Neuronal stem cell (in vitro differentiated cells): Measurements from ENCODE around the gene ITGB4.

Source experiments
- DNase-seq: peaks from one replicate; pipeline ENCODE4 v3.0.0-alpha.2; 2013; ENCODE audit warnings: low spot score
- H2AFZ ChIP-seq: one replicate; pipeline ENCODE4 v1.6.1; 2013; ENCODE audit warnings: mild to moderate bottlenecking, low read length, inconsistent platforms
- H2AK5ac ChIP-seq: 2 replicates; pipeline ENCODE4 v1.6.1; 2013; ENCODE audit warnings: low read depth, mild to moderate bottlenecking, inconsistent platforms, low read length, moderate library complexity, mixed read lengths
- H2BK120ac ChIP-seq: 2 replicates; pipeline ENCODE4 v1.6.1; 2013; ENCODE audit warnings: low read depth, mild to moderate bottlenecking, inconsistent platforms, low read length, moderate library complexity, mixed read lengths
- H2BK12ac ChIP-seq: one replicate; pipeline ENCODE4 v1.6.1; 2013; ENCODE audit warnings: low read length, inconsistent platforms
- H2BK15ac ChIP-seq: 2 replicates; pipeline ENCODE4 v1.6.1; 2013; ENCODE audit warnings: mild to moderate bottlenecking, low read length, inconsistent platforms, mixed read lengths
- H2BK5ac ChIP-seq: one replicate; pipeline ENCODE4 v1.6.1; 2013; ENCODE audit warnings: inconsistent platforms, mild to moderate bottlenecking, low read length, moderate library complexity
- H3K14ac ChIP-seq: one replicate; pipeline ENCODE4 v1.6.1; 2013; ENCODE audit warnings: low read length, inconsistent platforms
- H3K18ac ChIP-seq: 2 replicates; pipeline ENCODE4 v1.6.1; 2013; ENCODE audit warnings: low read length, inconsistent platforms
- H3K23ac ChIP-seq: 2 replicates; pipeline ENCODE4 v1.6.1; 2013; ENCODE audit warnings: low read depth, mild to moderate bottlenecking, mixed read lengths, low read length, inconsistent platforms; ENCODE audit not compliant: poor library complexity
- H3K27ac ChIP-seq: replicated peaks from 3 replicates; pipeline ENCODE4 v1.5.1; 2013; ENCODE audit warnings: low read length, inconsistent platforms
- H3K27me3 ChIP-seq, 3 experiments: 2 replicates each; pipeline ENCODE4 v1.6.1; 2013; ENCODE audit warnings: low read length in 3 of 3, mild to moderate bottlenecking in 2 of 3, inconsistent platforms in 1 of 3, low read depth in 1 of 3, mixed read lengths in 1 of 3, moderate library complexity in 1 of 3; ENCODE audit not compliant: control insufficient read depth in 3 of 3, insufficient read depth in 3 of 3
- H3K36me3 ChIP-seq, 2 donors: replicated peaks in 1 of 2; 2 replicates each; pipeline ENCODE4 v1.6.1; 2013; ENCODE audit warnings: low read length in 2 of 2; ENCODE audit not compliant: control insufficient read depth in 2 of 2, insufficient read depth in 2 of 2
- H3K4ac ChIP-seq: 2 replicates; pipeline ENCODE4 v1.6.1; 2013; ENCODE audit warnings: inconsistent platforms, mild to moderate bottlenecking, low read length, moderate library complexity
- H3K4me1 ChIP-seq, 2 donors: 1 replicate in 1 of 2; 2 replicates in 1 of 2; pipeline ENCODE4 v1.6.1; 2013; ENCODE audit warnings: low read length in 2 of 2, low read depth in 1 of 2; ENCODE audit not compliant: control insufficient read depth in 2 of 2, insufficient read depth in 1 of 2
- H3K4me2 ChIP-seq: one replicate; pipeline ENCODE4 v1.6.1; 2013; ENCODE audit warnings: mild to moderate bottlenecking, low read length, inconsistent platforms; ENCODE audit not compliant: insufficient read depth, poor library complexity, severe bottlenecking
- H3K4me3 ChIP-seq, 2 donors: 2 replicates each; pipeline ENCODE4 v1.5.1; 2013; ENCODE audit warnings: low read length in 2 of 2, mild to moderate bottlenecking in 2 of 2, inconsistent platforms in 1 of 2, moderate library complexity in 1 of 2
- H3K79me1 ChIP-seq: one replicate; pipeline ENCODE4 v1.6.1; 2013; ENCODE audit warnings: low read depth, mild to moderate bottlenecking, inconsistent platforms, low read length, moderate library complexity
- H3K9ac ChIP-seq: one replicate; pipeline ENCODE4 v1.6.1; 2013; ENCODE audit warnings: mild to moderate bottlenecking, low read depth, low read length, inconsistent platforms; ENCODE audit not compliant: poor library complexity
- H3K9me3 ChIP-seq, 2 donors: replicated peaks in 1 of 2; 2 replicates each; pipeline versions ENCODE3 to v1.6.1; 2013; ENCODE audit warnings: low read length in 2 of 2, mild to moderate bottlenecking in 2 of 2, inconsistent platforms in 1 of 2, low read depth in 1 of 2, mixed read lengths in 1 of 2, moderate library complexity in 1 of 2; ENCODE audit not compliant: control insufficient read depth in 2 of 2, insufficient read depth in 1 of 2
- H4K8ac ChIP-seq: one replicate; pipeline ENCODE4 v1.6.1; 2013; ENCODE audit warnings: low read depth, mild to moderate bottlenecking, inconsistent platforms, low read length, moderate library complexity
- H4K91ac ChIP-seq: one replicate; pipeline ENCODE4 v1.6.1; 2013; ENCODE audit warnings: low read length, low read depth, mild to moderate bottlenecking, inconsistent platforms; ENCODE audit not compliant: poor library complexity
- WGBS, 2 donors: extraction: QIAGEN DNeasy Blood & Tissue Kit; methylation state at CpG; one replicate each; pipeline ENCODE4 v1.1.7; 2013; ENCODE audit warnings: missing lambda C conversion rate in 2 of 2, mixed read lengths in 1 of 2; ENCODE audit not compliant: insufficient read length in 2 of 2, insufficient replicate concordance in 1 of 2; ENCODE audit errors: extremely low coverage in 2 of 2; 5-methylcytosine and 5-hydroxymethylcytosine counted together

The ITGB4 gene

GRCh38 chr17:75785016-75785890 lies 64.0 kb downstream of the ITGB4 start:
- H3K4me1 ChIP-seq = peaks cover 4 to 21% of the 10 kb centered on the region in 2 donors
- H3K79me1 ChIP-seq = peaks cover 6% of the 10 kb centered on the region
- peak overlapping the region; percentile 84 for H3K18ac ChIP-seq
- H3K4ac ChIP-seq = peak overlapping the region; percentile 54
- H2BK12ac ChIP-seq = no peak overlapping the region
- peak overlapping the region; percentile 98 for H3K27ac ChIP-seq
- peak overlapping the region; percentile 0 for H2BK15ac ChIP-seq
- peak overlapping the region; percentile 28 for H3K14ac ChIP-seq
- H3K27me3 ChIP-seq = no peaks in the 10 kb centered on the region
- H3K9me3 ChIP-seq = peaks cover 0 to 12% of the 10 kb centered on the region in 2 donors
- peak overlapping the region; percentile 87 for H2AFZ ChIP-seq
- H3K4me2 ChIP-seq = peak overlapping the region; percentile 84
- peak overlapping the region; percentile 94 for H4K91ac ChIP-seq
- H4K8ac ChIP-seq = no peak overlapping the region
- H3K36me3 ChIP-seq = peaks cover 0 to 31% of the 10 kb centered on the region in 2 donors
- WGBS, 2 donors = no CpG with 5 or more reads among the region's 43 CpGs
- H3K23ac ChIP-seq = peak overlapping the region; percentile 95
- H3K4me3 ChIP-seq = peak overlapping the region; percentile 51 to 90
- peak overlapping the region; percentile 57 for H2BK5ac ChIP-seq
- peak overlapping the region; percentile 98 for H3K9ac ChIP-seq
- peak; percentile 86 for DNase-seq
- peak overlapping the region; percentile 99 for H2AK5ac ChIP-seq
- peak overlapping the region; percentile 52 for H2BK120ac ChIP-seq

- no peak overlapping the region for H2BK120ac ChIP-seq
- no peak overlapping the region for H2AK5ac ChIP-seq
- H2BK5ac ChIP-seq = no peak overlapping the region
- peaks cover 12 to 80% of the 10 kb centered on the region in 2 donors for H3K36me3 ChIP-seq
- no peak overlapping the region for H3K23ac ChIP-seq
- no peak overlapping the region for H3K4ac ChIP-seq
- H2BK12ac ChIP-seq = no peak overlapping the region
- H3K79me1 ChIP-seq = peaks cover 2% of the 10 kb centered on the region
- H3K4me1 ChIP-seq = peaks cover 0 to 2% of the 10 kb centered on the region in 2 donors
- no peak overlapping the region for H3K18ac ChIP-seq
- no peak overlapping the region for H3K4me2 ChIP-seq
- no peak overlapping the region for H2BK15ac ChIP-seq
- H4K91ac ChIP-seq = no peak overlapping the region
- no peak overlapping the region for H4K8ac ChIP-seq
- no peak overlapping the region for H2AFZ ChIP-seq
- H3K27me3 ChIP-seq = no peaks in the 10 kb centered on the region
- no peak overlapping the region for H3K14ac ChIP-seq
- H3K9ac ChIP-seq = no peak overlapping the region
- H3K9me3 ChIP-seq = peaks cover 0 to 8% of the 10 kb centered on the region in 2 donors
- WGBS, 2 donors = no CpG with 5 or more reads among the region's 6 CpGs
- H3K27ac ChIP-seq = no peak overlapping the region
- H3K4me3 ChIP-seq = no peak overlapping the region
- no peak for DNase-seq
Observed at GRCh38 chr17:75791254-75791653, 70.0 kb downstream of the ITGB4 start.

GRCh38 chr17:75793460-75793859 lies 72.2 kb downstream of the ITGB4 start:
- H3K4me1 ChIP-seq = no peaks in the 10 kb centered on the region
- H3K14ac ChIP-seq = no peak overlapping the region
- no peak overlapping the region for H3K27ac ChIP-seq
- DNase-seq = no peak
- no peak overlapping the region for H3K4me3 ChIP-seq
- H2AFZ ChIP-seq = no peak overlapping the region
- no peak overlapping the region for H3K4ac ChIP-seq
- H4K8ac ChIP-seq = no peak overlapping the region
- no peak overlapping the region for H3K18ac ChIP-seq
- no peaks in the 10 kb centered on the region for H3K27me3 ChIP-seq
- H2BK5ac ChIP-seq = no peak overlapping the region
- H2AK5ac ChIP-seq = no peak overlapping the region
- H2BK15ac ChIP-seq = no peak overlapping the region
- H2BK120ac ChIP-seq = no peak overlapping the region
- H3K36me3 ChIP-seq = peaks cover 18 to 86% of the 10 kb centered on the region in 2 donors
- H3K23ac ChIP-seq = no peak overlapping the region
- H3K9me3 ChIP-seq = peaks cover 0 to 2% of the 10 kb centered on the region in 2 donors
- H3K79me1 ChIP-seq = peaks cover 4% of the 10 kb centered on the region
- H2BK12ac ChIP-seq = no peak overlapping the region
- no peak overlapping the region for H3K4me2 ChIP-seq
- WGBS, 2 donors = no CpG with 5 or more reads among the region's 1 CpG
- no peak overlapping the region for H3K9ac ChIP-seq
- H4K91ac ChIP-seq = no peak overlapping the region

- Histone ChIP-seq H3K9me3 (no peaks in the 10 kb centered on the region), H4K91ac (no peak overlapping the region), H2BK15ac (no peak overlapping the region), H2BK120ac (no peak overlapping the region), H3K27ac (no peak overlapping the region), H3K23ac (no peak overlapping the region), H3K36me3 (peaks cover 28 to 88% of the 10 kb centered on the region in 2 donors), H3K9ac (no peak overlapping the region), H3K79me1 (peaks cover 8% of the 10 kb centered on the region), H2AFZ (no peak overlapping the region), H2AK5ac (no peak overlapping the region), H2BK12ac (no peak overlapping the region), H3K14ac (no peak overlapping the region), H2BK5ac (no peak overlapping the region), H3K18ac (no peak overlapping the region), H3K27me3 (no peaks in the 10 kb centered on the region), H3K4me3 (no peak overlapping the region), H3K4me1 (no peaks in the 10 kb centered on the region), H3K4ac (no peak overlapping the region), H4K8ac (no peak overlapping the region), H3K4me2 (no peak overlapping the region)
- no CpG with 5 or more reads among the region's 8 CpGs for WGBS, 2 donors
- DNase-seq = no peak
Observed at GRCh38 chr17:75795820-75796607, 74.8 kb downstream of the ITGB4 start.
